Heart left ventricle (tissue), 13 donors: ENCODE results near the gene HIVEP2.
"Not testable (repeated sequence)": the region's sequence is repeated elsewhere in the genome, so short reads cannot be mapped to it uniquely, and the experiment has no call there.

Source experiments
- CTCF ChIP-seq, 12 donors: fragments of 200-600 bp; sonication (generic) in 4 of 12; IDR thresholded peaks; one replicate each; pipeline versions ENCODE4 v1.5.0 to v1.8.0; 2018 to 2022; ENCODE audit warnings: antibody characterized with exemption in 12 of 12, mild to moderate bottlenecking in 5 of 12
- POLR2A ChIP-seq, 2 donors: fragments of 450-650 bp; IDR thresholded peaks; one replicate each; pipeline ENCODE4 v1.6.1; 2017; ENCODE audit warnings: antibody characterized with exemption in 2 of 2, mild to moderate bottlenecking in 2 of 2, moderate library complexity in 2 of 2
- donor health status: ischemic (EF 13 %, LVEDD 7.1; RV severe dilation, severe dysfunction).
- donor health status: DM: no; HTN: yes; CAD: no.
- donor health status: DM: no; HTN: no; CAD: no.
- donor health status: ischemic (EF 25% LVEDD 6.9; RV normal size, moderate dysfunction).
- donor health status: ischemic (EF 25% LVEDD 5.7; RV mildly dilated, moderate dysfunction).
- donor health status: ischemic (EF 35%, LVEDD 5.7; RV mildly dilated, moderate dysfunction).
- donor health status: nonischemic (EF 11% LVEDD 7.7; RV severe dilation, severe dysfunction).
- donor health status: DM: yes; HTN: yes; CAD: no.
- donor health status: PGD.
- donor health status: ischemic (EF 29% LVEDD 5.4; RV normal size, mild dysfunction).
- donor health status: nonischemic (EF 23%, LVEDD 6.1; RV moderate dilation, normal function).

- not testable (repeated sequence) for TF ChIP-seq CTCF, POLR2A (IDR thresholded peaks at IDR 0.05)
Observed at GRCh38 chr6:142970941-142971340, 26.0 kb upstream of the HIVEP2 start.
